GM19023 (cell line): Measurements from ENCODE around the gene SIRPG.
"Not testable (repeated sequence)": the region's sequence is repeated elsewhere in the genome, so short reads cannot be mapped to it uniquely, and the experiment has no call there.

Experiments
- ATAC-seq: cut with Tn5 transposase; IDR thresholded peaks from one replicate; pipeline ENCODE4 v1.9.1; 2021; ENCODE audit warnings: mild to moderate bottlenecking, moderate library complexity; ENCODE audit not compliant: unreplicated experiment

SIRPG gene

GRCh38 chr20:1608678-1609347 is 48.8 kb downstream of the SIRPG start:
- not testable (repeated sequence) for ATAC-seq

GRCh38 chr20:1600736-1601135 is 56.8 kb downstream of the SIRPG start:
- no peak for ATAC-seq

DNA sequence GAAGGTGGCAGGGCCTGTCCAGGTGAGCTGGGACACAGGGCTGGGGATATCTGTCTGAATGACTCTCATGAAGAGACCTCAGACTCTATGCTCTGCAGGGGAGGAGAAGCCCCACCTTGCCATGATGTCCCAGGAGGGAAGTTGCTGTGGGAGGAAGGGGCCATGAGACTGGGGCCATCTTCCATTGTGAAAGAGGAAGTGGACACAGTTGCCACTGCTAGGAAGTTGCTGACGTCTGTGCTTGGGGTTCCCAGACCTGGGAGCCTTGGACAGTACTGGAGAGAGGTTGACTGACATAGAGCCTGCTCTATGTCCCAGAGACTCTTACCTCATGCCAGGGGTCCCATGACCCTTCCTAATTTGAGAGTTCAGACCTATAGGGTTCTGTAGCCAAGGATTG is 62.2 kb downstream of the SIRPG start:
- no peak for ATAC-seq

- no peak for ATAC-seq
Measured at GRCh38 chr20:1588533-1589460, 68.8 kb downstream of the SIRPG start.

DNA sequence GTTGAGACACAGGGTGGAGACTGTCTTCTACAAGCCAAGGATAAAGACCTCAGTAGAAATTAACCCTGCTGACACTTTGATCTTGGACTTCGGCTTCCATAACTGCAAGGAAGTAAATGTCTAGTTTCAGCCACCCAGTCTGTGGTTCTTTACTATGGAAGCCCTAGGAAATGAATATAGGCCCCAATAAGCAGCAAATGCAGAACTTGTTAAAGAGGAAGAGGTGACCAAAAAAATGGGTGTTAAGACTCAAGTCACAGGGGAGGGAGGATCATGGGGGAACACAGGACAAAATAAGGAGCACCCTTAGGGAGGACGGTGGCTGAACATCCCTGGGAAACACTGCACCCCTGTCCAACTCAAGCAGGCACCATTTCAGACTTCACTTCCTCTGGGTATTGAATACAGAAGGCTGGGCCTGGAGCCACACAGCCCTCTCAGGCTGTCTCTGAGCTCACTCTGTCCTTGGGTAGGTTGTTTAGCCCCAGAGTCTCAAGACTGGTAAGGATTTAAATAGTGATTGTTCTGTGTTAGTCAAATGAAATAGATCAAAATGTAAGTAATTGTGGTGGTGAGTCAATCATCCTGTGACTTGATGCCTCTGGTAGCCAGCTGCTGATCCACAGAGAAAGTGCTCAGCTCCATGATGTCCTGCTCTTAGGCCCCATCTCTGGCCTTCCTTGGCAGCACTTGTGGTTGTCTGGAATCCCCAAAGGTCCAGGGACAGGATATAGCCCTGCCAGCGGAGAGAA is 69.6 kb downstream of the SIRPG start:
- ATAC-seq, result no peak

GRCh38 chr20:1579488-1579887 is 78.1 kb downstream of the SIRPG start:
- ATAC-seq, result no peak
